ENCODE data around the gene PRL.

- TF ChIP-seq CTCF (IDR thresholded peaks at IDR 0.05) = no peak
- TF ChIP-seq POLR2A (IDR thresholded peaks at IDR 0.05) = no peak
Measured at GRCh38 chr6:22284666-22285065, 12.2 kb downstream of the PRL start.
